ENCODE results near the gene ACTN3.
A peak's percentile ranks its signal among the peaks of the same experiment; 100 is the strongest.

Gene ACTN3

DNA sequence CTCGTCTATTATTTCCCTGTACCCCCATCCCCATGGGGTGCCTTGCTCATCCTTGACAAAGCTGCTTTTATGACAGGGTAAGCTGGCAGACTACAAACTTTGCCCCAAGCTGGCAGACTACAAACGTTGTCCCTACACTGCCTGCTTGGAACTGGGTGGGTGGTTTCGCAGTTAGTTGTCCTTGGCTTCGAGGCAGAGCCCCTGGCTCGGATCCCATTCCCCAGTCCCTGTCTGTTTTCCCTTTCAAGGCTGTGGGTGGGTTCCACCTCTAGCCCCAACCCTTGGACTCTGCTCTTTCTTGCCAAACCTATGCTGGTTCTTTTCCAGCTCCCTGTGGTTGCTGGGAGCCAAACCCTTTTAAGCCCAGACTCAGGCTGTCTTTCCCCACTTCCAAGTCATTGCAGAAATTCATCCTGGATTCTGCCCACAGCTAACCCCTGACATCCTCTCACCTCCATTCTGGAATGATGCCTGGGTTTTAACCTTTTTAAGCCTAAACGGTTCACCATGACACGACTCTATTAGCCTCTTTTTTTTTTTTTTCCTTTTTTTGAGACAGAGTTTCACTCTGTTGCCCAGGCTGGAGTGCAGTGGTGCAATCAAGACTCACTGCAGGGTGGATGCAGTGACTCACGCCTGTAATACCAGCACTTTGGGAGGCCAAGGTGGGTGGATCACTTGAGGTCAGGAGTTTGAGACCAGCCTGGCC, 60.6 kb downstream of the ACTN3 start:
- H3K27ac ChIP-seq = peak overlapping the region; percentile 33
- TF ChIP-seq, protein P1, sequence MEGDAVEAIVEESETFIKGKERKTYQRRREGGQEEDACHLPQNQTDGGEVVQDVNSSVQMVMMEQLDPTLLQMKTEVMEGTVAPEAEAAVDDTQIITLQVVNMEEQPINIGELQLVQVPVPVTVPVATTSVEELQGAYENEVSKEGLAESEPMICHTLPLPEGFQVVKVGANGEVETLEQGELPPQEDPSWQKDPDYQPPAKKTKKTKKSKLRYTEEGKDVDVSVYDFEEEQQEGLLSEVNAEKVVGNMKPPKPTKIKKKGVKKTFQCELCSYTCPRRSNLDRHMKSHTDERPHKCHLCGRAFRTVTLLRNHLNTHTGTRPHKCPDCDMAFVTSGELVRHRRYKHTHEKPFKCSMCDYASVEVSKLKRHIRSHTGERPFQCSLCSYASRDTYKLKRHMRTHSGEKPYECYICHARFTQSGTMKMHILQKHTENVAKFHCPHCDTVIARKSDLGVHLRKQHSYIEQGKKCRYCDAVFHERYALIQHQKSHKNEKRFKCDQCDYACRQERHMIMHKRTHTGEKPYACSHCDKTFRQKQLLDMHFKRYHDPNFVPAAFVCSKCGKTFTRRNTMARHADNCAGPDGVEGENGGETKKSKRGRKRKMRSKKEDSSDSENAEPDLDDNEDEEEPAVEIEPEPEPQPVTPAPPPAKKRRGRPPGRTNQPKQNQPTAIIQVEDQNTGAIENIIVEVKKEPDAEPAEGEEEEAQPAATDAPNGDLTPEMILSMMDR (conservative IDR thresholded peaks at IDR 0.05) = no peak

DNA sequence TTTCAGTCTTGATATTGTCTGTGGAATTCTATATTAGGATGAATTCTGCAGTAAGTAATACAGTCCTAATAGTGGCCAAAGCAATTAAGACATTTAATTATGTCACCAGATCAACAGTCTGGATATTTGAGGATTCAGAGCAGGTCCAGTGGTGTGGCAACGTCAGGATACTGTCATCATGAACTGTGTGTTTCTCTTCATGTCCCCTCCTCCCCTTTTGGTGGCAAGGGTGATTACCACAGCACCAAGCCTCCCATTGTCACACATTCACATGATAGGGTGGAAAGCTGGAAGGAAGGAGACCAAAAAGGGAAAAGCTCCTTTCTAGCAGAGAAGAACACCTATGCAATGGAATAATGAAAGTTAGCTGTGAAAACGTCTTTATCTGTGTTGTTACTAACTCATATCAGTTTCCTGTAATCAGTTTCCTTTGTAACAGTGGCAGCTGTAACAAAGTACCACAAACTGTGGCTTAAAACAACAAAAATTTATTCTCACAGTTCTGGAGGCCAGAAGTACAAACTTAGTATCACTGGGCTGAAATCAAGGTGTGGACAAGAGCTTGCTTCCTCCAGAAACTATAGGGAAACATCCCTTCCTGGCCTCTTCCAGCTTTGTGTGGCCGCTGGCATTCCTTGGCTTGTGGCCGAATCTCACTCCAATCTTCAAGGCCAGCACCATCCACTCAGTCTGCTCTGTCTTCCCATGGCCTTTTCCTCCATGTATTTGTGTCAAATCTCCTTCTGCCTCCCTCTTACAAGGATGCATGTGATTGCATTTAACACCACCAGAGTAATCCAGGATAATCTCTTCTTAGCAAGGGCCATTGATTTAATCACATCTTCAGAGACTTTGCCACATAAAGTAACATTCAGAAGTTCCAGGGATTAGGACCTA, 63.3 kb downstream of the ACTN3 start:
- no peak overlapping the region for H3K27ac ChIP-seq

GRCh38 chr11:66612458-66612857, 65.8 kb downstream of the ACTN3 start:
- H3K27ac ChIP-seq = no peak overlapping the region
- TF ChIP-seq, protein P1 (conservative IDR thresholded peaks at IDR 0.05) = no peak

More for the DNA sequence above, 63.3 kb downstream of the ACTN3 start:
- TF ChIP-seq, protein P1 (conservative IDR thresholded peaks at IDR 0.05) = no peak

All from VCaP (cell line).